OCI-LY1 (cell line): ENCODE measurements around the gene FGF2.

ENCODE experiments used
- H2AFZ ChIP-seq: fragments of 200-600 bp; sonication (generic), shearing (Covaris generic); 2 replicates; pipeline ENCODE4 v1.6.0; 2014; ENCODE audit warnings: antibody characterized with exemption, mild to moderate bottlenecking, low read length
- H3F3A ChIP-seq: fragments of 200-600 bp; sonication (generic), shearing (Covaris generic); 2 replicates; pipeline ENCODE4 v1.6.0; 2014; ENCODE audit warnings: mild to moderate bottlenecking, antibody characterized with exemption, low read length, moderate library complexity; ENCODE audit not compliant: insufficient read depth
- H3K27ac ChIP-seq: fragments of 200-600 bp; sonication (generic); 2 replicates; pipeline ENCODE4 v1.5.1; 2014; ENCODE audit warnings: low read length, mixed run types, mild to moderate bottlenecking, low read depth; ENCODE audit not compliant: poor library complexity, severe bottlenecking
- H3K27me3 ChIP-seq: fragments of 200-600 bp; sonication (generic); 2 replicates; pipeline ENCODE4 v1.6.0; 2014; ENCODE audit warnings: antibody characterized with exemption, mild to moderate bottlenecking, low read length, moderate library complexity; ENCODE audit not compliant: insufficient read depth
- H3K36me3 ChIP-seq: fragments of 200-600 bp; sonication (generic); 2 replicates; pipeline ENCODE4 v1.6.1; 2014; ENCODE audit warnings: mild to moderate bottlenecking, antibody characterized with exemption, low read length, moderate library complexity, mixed read lengths; ENCODE audit not compliant: insufficient read depth
- H3K4me1 ChIP-seq: fragments of 200-600 bp; sonication (generic); 2 replicates; pipeline ENCODE4 v1.5.1; 2014; ENCODE audit warnings: mild to moderate bottlenecking, low read length, moderate library complexity; ENCODE audit not compliant: insufficient read depth, severe bottlenecking
- H3K4me2 ChIP-seq: fragments of 200-600 bp; sonication (generic), shearing (Covaris generic); 2 replicates; pipeline ENCODE4 v1.6.1; 2014; ENCODE audit warnings: low read length
- H3K4me3 ChIP-seq: fragments of 200-600 bp; sonication (generic); 2 replicates; pipeline ENCODE4 v1.5.1; 2014; ENCODE audit warnings: low read length, low read depth, mild to moderate bottlenecking, mixed read lengths; ENCODE audit not compliant: poor library complexity, severe bottlenecking
- H3K79me2 ChIP-seq: fragments of 200-600 bp; shearing (Covaris generic); 2 replicates; pipeline ENCODE4 v1.6.1; 2016; ENCODE audit warnings: mixed run types, low read length, mixed read lengths; ENCODE audit not compliant: insufficient read depth
- H3K9ac ChIP-seq: fragments of 200-600 bp; sonication (generic), shearing (Covaris generic); 2 replicates; pipeline ENCODE4 v1.6.1; 2014; ENCODE audit warnings: mild to moderate bottlenecking, low read length, mixed read lengths
- H3K9me2 ChIP-seq: fragments of 200-600 bp; sonication (generic), shearing (Covaris generic); 2 replicates; pipeline ENCODE4 v1.6.1; 2014; ENCODE audit warnings: low read depth, mild to moderate bottlenecking, low read length, mixed read lengths
- H3K9me3 ChIP-seq: fragments of 200-600 bp; shearing (Covaris generic); 2 replicates; pipeline ENCODE4 v1.6.1; 2014; ENCODE audit warnings: low read length, mixed read lengths
- H4K20me1 ChIP-seq: fragments of 200-600 bp; sonication (generic), shearing (Covaris generic); 2 replicates; pipeline ENCODE4 v1.6.0; 2016; ENCODE audit warnings: mild to moderate bottlenecking, low read length; ENCODE audit not compliant: insufficient read depth
- EZH2 ChIP-seq: fragments of 200-600 bp; sonication (generic), shearing (Covaris generic); IDR thresholded peaks from 2 replicates; pipeline ENCODE4 v1.8.0; 2017; ENCODE audit warnings: borderline replicate concordance, mixed run types, mild to moderate bottlenecking, antibody characterized with exemption, low read length, moderate library complexity, mixed read lengths
- TF ChIP-seq, protein P1 (sequence below): fragments of 200-600 bp; sonication (generic), shearing (Covaris generic); IDR thresholded peaks from 2 replicates; pipeline ENCODE4 v1.5.1; 2017; ENCODE audit warnings: mild to moderate bottlenecking, antibody characterized with exemption, low read length, moderate library complexity, mixed read lengths

The FGF2 gene

DNA sequence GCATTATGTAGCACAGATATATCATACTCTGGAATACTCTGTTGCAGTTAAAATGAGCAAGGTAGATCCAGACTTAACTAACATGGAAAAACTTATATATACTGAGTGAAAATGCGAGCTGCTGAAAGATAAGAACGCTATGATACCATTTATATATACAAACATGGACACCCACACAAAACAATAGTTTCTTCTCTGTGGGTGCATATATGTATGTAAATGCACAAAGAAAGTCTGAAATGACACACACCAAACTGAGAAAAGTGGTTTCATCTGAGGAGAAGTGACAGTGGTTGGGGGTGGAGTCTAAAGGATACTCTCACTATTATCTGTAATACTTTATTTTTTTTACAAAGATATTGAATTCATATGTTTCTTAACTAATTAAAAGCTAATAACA lies 12.2 kb upstream of the FGF2 start:
- no peak overlapping the region for H3K9ac ChIP-seq
- no peak overlapping the region for H3K27ac ChIP-seq
- no peak overlapping the region for H3K4me2 ChIP-seq

DNA sequence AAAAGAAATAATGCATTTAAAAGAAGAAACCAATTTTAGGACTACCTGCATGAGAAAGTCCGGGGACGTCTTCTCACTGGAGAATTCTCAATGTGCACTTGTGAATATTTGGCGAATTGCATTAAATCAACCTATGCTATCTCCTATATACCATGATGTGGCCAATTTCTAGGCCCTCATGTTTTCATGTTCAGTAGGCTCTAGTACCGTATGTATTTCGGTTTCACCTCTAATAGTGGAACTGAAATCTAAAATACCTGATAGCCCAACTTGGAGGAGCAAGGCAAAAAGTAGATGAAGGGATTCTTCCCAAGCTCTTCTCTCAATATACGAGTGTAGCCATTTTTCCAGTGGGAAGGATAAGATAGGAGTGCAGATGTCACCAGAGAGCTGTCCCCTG lies 11.4 kb upstream of the FGF2 start:
- Histone ChIP-seq H3K36me3 (no peaks in the 10 kb centered on the region), H3K27me3 (no peaks in the 10 kb centered on the region), H3K27ac (no peak overlapping the region), H3K4me1 (no peaks in the 10 kb centered on the region), H3K9me3 (no peaks in the 10 kb centered on the region), H3K4me3 (no peak overlapping the region), H3F3A (no peaks in the 10 kb centered on the region), H3K79me2 (no peaks in the 10 kb centered on the region), H3K9ac (no peak overlapping the region), H3K9me2 (no peaks in the 10 kb centered on the region), H4K20me1 (no peaks in the 10 kb centered on the region), H2AFZ (no peak overlapping the region), H3K4me2 (no peak overlapping the region)
- TF ChIP-seq EZH2 = no peak
- TF ChIP-seq, protein P1, sequence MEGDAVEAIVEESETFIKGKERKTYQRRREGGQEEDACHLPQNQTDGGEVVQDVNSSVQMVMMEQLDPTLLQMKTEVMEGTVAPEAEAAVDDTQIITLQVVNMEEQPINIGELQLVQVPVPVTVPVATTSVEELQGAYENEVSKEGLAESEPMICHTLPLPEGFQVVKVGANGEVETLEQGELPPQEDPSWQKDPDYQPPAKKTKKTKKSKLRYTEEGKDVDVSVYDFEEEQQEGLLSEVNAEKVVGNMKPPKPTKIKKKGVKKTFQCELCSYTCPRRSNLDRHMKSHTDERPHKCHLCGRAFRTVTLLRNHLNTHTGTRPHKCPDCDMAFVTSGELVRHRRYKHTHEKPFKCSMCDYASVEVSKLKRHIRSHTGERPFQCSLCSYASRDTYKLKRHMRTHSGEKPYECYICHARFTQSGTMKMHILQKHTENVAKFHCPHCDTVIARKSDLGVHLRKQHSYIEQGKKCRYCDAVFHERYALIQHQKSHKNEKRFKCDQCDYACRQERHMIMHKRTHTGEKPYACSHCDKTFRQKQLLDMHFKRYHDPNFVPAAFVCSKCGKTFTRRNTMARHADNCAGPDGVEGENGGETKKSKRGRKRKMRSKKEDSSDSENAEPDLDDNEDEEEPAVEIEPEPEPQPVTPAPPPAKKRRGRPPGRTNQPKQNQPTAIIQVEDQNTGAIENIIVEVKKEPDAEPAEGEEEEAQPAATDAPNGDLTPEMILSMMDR = no peak

More for the DNA sequence above, 12.2 kb upstream of the FGF2 start:
- no peak overlapping the region for H3K4me3 ChIP-seq
- no peaks in the 10 kb centered on the region for H3F3A ChIP-seq
- TF ChIP-seq EZH2 = no peak
- TF ChIP-seq, protein P1 = no peak
- H3K9me2 ChIP-seq = no peaks in the 10 kb centered on the region
- H2AFZ ChIP-seq = no peak overlapping the region
- H4K20me1 ChIP-seq = no peaks in the 10 kb centered on the region
- H3K79me2 ChIP-seq = no peaks in the 10 kb centered on the region
- H3K9me3 ChIP-seq = no peaks in the 10 kb centered on the region
- no peaks in the 10 kb centered on the region for H3K36me3 ChIP-seq
- no peaks in the 10 kb centered on the region for H3K4me1 ChIP-seq
- no peaks in the 10 kb centered on the region for H3K27me3 ChIP-seq

DNA sequence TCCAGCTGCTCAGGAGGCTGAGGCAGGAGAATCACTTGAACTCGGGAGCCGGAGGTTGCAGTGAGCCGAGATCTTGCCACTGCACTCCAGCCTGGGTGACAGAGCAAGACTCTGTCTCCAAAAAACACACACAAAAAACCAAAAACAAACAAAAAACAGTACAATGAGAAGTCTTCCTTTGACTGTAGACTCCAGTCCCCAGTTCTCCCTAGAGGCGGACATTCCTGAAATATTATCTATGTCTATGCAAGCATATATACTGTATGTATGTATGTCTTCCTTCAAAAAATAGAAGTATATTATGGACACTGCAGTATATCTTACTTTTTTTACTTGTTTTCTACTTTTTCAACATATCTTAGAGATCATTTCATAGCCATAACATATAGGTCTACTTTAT lies 10.2 kb upstream of the FGF2 start:
- Histone ChIP-seq H3K27ac (no peak overlapping the region), H3K9me2 (no peaks in the 10 kb centered on the region), H3K9me3 (no peaks in the 10 kb centered on the region), H2AFZ (no peak overlapping the region), H3K4me3 (no peak overlapping the region), H3F3A (no peaks in the 10 kb centered on the region), H3K4me1 (no peaks in the 10 kb centered on the region), H3K79me2 (no peaks in the 10 kb centered on the region), H3K27me3 (no peaks in the 10 kb centered on the region), H4K20me1 (no peaks in the 10 kb centered on the region), H3K36me3 (no peaks in the 10 kb centered on the region), H3K4me2 (no peak overlapping the region), H3K9ac (no peak overlapping the region)
- no peak for TF ChIP-seq EZH2
- TF ChIP-seq, protein P1 = no peak
